NCI-H460 (cell line): ENCODE data around the gene PREB. TPM values are rescaled to one million over a fixed set of nuclear protein-coding genes. Genes with fewer than 3 reads are reported as not detected.

ENCODE experiments used
- DNase-seq: peaks from one replicate; pipeline ENCODE4 v3.0.0-alpha.2; 2016; ENCODE audit warnings: low read depth; ENCODE audit errors: extremely low read depth
- total RNA-seq: library from RNA; depleted of rRNA; stranded (reverse); fragments of >200 nt; shearing (Covaris generic); gene quantifications from 2 replicates; pipeline ENCODE4 v1.2.3, GENCODE V29; 2014

Gene PREB
- total RNA-seq, 1 experiment from 2014 or later: 52.5 TPM

DNA sequence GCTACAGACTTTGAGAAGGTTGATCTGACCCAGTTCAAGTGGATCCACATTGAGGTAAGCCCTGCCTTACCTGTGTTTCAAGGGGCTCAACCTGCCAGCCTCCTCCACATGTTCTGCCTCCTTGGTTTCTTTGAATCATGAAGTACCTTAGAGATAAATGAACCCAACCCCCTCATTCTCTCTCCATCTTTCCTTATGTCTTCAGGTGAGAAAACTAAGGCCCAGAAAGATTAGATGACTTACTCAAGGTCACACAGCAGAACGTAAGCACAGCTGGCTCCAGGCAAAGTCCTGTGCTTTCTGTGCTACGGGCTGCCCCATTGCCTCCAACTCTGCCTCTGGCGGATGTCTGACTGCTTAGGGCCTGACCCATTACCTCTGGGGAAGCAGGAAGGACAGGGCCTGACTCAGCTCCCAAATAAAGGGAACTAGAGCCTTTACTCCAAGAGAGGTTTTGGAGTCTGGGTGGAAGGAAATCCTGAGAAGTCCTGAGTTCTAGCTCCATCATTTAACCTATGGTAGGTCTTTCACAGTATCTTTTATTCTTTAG, 37.6 kb downstream of the PREB start:
- no peak for DNase-seq

GRCh38 chr2:27095745-27096651, 38.4 kb downstream of the PREB start:
- peak; percentile 37 for DNase-seq

GRCh38 chr2:27095427-27095744, 39.0 kb downstream of the PREB start:
- no peak for DNase-seq

DNA sequence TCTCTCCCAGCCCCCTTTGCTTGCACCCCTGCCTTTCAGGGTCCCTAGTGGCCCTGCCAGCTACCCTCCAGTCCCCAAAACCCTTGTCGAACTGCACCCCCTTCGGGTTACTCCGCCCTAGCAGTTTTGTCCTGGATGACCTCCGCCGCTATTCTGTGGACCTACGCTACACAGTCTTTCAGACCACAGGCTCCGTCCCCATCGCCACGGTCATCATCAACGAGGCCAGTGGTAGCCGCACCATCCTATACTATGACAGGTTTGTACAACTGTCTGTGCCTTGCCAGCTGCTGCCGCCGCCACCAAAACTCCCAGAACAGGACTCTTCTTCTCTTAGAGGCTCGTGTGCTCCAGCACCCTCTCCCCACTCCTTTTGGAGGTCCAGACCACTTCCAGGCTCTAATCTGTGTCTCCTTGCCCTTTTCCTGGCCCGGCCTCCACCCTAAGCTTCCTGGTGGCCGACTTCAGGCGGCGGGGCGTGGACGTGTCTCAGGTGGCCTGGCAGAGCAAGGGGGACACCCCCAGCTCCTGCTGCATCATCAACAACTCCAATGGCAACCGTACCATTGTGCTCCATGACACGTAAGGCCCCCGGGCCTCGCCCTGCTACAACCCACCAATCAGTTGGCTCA, 40.0 kb downstream of the PREB start:
- no peak for DNase-seq

- DNase-seq: no peak
Observed at GRCh38 chr2:27093430-27094352, 40.7 kb downstream of the PREB start.

DNA sequence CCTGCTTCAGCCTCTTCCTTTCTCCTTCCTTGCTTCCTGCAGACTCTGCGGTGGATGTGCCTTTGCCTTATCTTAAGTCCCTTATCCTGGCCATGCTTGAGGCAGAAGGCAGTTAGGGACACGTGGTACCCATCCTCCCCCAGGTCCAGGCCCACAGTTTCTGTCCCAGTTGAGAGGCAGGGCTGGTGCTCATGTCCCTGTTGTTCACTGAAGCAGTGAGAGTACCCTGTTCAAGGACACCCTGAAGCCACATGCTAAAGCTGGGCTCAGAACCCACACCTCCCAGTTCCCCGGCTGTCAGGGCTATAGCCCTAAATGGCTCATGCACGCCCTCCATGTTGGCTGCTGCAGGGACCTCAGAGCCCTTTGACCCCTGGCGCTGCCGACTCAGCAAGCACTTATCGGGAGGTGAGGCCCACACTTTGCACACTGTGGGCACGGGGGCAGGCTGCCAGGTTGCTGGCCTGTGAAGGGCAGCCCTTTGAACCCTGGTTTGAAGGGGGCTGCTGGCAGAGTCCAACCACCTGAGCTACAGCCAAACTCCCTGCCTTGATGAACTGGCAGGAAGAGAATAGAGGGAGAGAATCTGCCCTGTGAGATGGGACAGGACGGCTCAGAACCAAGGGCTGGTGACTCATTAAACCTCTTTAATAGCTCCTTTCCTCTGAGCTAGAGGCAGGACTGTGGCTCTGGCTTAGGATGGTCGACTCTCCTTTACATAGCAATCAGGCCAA, 41.6 kb downstream of the PREB start:
- no peak for DNase-seq

DNA sequence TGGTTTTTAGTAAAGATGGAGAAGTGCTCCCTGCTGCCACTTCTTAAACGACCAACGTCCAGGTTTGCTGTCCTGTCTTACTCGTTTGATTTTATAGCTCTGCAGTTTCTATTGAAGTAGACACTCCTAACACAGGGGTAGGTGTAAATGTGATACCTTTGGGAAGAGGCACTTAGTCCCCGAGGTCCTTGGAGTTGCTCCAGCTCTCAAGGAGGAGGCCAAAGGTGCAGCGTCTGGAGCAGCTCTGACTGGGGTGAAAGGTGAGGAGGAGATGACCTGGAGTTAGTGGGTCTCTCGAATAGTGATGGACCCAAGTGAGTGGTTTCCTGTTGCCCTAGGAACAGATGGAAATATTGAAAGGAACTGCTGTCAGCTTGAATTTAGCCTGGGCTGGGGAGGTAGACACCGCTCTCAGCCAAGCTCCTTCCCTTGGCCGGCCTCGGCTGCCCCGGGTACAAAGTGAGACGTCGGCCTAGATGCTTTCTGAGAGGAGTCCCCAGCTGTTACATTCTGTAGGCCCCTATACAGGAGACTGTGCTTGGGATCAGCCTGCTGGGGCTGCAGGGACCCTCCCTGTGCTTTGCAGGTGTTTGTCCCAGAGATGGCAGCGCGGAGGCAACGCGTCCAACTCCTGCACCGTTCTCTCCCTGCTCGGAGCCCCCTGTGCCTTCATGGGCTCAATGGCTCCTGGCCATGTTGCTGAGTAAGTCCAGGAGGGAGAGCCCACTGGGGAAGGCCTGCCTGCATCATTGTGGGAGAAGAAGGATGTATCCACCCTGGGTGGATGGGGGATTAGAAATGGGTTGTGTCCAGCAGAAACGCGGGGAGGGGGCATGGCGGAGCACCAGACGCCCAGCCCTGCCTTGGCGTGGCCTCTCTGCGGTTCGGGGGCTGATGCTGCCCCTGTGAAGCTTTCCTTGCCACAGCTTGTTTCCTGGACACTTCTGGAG, 42.4 kb downstream of the PREB start:
- DNase-seq: no peak

- DNase-seq: no peak
Observed at GRCh38 chr2:27089111-27089954, 45.1 kb downstream of the PREB start.

GRCh38 chr2:27088634-27089033, 45.8 kb downstream of the PREB start:
- no peak for DNase-seq

DNA sequence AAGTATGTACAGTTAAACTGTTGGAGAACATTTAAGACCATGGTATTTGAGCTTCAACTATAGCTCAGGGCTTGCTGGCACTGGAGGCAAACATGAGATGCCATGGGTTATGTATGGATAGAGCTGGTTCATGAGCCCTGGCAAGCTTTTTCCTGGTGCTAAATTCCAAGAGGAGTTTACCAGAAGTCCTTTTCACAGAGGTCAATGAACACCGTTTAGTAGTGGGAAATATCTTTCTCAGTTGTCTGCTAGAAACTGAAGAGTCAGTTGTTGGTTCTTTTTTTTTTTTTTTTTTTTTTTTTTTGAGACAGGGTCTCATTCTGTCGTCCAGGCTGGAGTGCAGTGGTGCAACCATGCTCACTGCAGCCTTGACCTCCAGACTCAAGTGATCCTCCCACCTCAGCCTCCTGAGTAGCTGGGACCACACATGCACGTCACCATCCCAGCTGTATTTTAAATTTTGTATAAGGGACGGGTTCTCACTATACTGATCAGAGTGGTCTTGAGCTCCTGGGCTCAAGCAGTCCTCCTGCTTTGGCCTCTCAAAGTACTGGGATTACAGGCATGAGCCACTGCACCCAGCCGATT, 46.5 kb downstream of the PREB start:
- no peak for DNase-seq

DNA sequence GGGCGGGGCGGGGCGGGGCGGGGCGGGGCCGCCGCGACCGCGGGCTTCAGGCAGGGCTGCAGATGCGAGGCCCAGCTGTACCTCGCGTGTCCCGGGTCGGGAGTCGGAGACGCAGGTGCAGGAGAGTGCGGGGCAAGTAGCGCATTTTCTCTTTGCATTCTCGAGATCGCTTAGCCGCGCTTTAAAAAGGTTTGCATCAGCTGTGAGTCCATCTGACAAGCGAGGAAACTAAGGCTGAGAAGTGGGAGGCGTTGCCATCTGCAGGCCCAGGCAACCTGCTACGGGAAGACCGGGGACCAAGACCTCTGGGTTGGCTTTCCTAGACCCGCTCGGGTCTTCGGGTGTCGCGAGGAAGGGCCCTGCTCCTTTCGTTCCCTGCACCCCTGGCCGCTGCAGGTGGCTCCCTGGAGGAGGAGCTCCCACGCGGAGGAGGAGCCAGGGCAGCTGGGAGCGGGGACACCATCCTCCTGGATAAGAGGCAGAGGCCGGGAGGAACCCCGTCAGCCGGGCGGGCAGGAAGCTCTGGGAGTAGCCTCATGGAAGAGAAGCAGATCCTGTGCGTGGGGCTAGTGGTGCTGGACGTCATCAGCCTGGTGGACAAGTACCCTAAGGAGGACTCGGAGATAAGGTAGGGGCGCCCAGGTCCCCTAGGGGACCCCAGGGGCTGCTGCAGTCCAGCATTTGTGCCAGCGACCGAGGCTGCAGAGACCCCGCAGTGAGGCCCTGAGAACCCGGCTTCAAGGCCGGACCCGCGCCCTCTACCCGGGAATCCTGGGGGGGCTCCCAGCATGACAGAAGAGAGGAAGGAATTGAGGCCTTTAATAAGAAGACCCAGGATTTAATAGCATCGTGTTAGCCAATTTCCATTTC, 47.5 kb downstream of the PREB start, which contains the start of gene KHK:
KHK (plus strand) TSS at position 49 of the 870 bp plus-strand sequence; CDS start at position 537, 488 bp downstream.
- peak; percentile 11 for DNase-seq

GRCh38 chr2:27086090-27086723, 48.2 kb downstream of the PREB start:
- peak; percentile 92 for DNase-seq

- peak; percentile 76 for DNase-seq
Observed at GRCh38 chr2:27085673-27086089, 48.8 kb downstream of the PREB start.

- no peak for DNase-seq
Observed at GRCh38 chr2:27085062-27085672, 49.3 kb downstream of the PREB start.

DNA sequence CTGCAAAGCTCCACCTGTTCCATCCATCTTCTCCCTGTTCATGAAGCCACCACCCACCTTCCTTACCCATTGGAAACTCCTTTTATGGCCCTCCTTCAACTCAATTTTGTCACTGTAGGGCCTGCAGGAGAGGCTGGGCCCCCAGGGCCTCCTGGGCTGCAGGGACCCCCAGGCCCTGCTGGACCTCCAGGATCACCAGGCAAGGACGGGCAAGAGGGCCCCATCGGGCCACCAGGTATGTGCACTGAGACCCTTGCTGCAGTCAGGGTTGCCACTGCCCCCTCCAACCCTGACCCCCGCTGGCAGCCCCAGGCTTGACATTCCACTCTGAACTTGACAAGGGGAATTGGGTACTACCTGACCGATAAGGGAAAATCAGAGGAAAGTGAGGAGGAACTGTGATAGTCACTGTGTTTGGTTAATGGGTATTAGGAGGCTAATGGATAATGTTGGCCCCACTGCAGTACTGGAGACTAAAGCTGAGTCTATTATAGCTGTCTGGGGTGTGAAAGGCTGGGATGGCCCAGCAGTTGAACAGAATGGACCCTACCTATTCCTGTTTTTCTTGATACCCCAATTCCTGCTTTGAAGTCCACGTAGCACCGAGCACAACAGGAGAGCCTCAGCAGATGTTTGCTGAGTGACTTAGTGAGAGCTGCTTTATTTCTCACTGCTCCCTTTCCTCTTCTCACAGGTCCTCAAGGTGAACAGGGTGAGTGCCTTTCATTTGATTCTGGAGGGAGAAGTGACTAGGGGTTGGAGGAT, 50.0 kb downstream of the PREB start:
- DNase-seq: no peak
